Dedifferentiated amniotic fluid mesenchymal stem cell (primary cell): ENCODE results near the gene ZMYND8.
"Not testable (repeated sequence)": the region's sequence is repeated elsewhere in the genome, so short reads cannot be mapped to it uniquely, and the experiment has no call there.

Experiments used
- DNase-seq: peaks from one replicate; pipeline ENCODE4 v3.0.0-alpha.2; 2016; ENCODE audit errors: extremely low spot score

Gene ZMYND8

GRCh38 chr20:47356526-47357295 is at the start of gene ZMYND8:
TSS of gene ZMYND8 (minus strand) at chr20:47356699. CDS start at chr20:47356670, 29 bp downstream.
- DNase-seq: peak; percentile 80

GRCh38 chr20:47405775-47406325 is 49.4 kb upstream of the ZMYND8 start:
- DNase-seq: no peak

GRCh38 chr20:47400685-47401084 is 44.2 kb upstream of the ZMYND8 start:
- no peak for DNase-seq

DNA sequence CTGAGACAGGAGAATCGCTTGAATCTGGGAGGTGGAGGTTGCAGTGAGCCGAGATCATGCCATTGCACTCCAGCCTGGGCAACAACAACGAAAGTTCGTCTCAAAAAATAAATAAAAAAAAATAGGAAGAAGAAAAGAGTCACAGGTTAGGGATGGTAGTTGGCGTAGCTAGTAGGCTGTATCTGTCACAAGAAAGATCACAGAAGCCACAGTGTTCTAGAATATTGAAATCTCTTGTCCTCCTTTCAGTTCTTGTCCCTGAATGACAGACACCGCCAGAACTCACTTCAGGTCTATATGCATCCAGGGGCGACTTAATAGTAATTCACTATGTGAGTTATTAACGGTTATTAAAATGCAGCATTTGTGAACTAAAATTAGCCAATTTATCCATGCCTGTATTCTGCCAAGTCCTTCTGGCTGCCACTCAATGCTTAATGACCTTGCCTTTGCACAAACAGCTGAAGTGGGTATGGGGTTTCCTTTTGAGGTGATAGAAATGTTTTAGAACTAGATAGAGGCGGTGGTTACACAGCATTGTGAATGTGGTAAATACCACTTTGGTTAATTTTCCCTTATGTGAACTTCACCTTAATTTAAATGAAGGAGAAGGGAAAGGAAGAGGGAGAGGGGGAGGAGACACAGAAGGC is 41.3 kb upstream of the ZMYND8 start:
- DNase-seq: no peak

DNA sequence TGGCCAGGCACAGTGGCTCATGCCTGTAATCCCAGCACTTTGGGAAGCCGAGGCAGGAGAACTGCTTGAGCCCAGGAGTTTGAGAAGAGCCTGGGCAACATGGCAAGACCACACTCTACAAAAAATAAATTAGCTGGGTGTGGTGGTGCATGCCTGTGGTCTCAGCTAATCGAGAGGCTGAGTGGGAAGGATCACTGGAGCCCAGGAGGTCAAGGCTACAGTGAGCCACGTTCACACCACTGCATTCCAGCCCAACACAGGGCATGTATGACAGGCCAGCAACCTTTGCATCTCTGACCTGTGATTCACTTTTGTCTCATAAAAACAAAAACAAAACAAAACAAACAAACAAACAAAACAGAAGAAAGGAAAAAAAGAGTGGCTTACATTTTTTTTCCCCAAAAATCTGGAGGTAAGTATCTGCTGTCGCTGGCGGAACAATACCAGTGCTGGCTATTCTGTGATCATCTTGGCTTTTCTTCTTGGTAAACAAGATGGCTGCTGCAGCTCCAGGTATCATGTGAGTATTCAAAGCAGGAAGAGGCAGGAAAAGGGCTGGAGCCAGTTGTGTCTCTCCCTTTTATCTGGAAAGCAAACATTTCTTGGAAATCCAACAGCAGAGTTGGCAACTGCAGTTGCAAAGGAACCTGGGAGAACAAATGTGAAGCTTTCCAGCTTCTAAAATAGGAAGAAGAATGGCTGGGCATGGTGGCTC is 40.4 kb upstream of the ZMYND8 start:
- DNase-seq: no peak

DNA sequence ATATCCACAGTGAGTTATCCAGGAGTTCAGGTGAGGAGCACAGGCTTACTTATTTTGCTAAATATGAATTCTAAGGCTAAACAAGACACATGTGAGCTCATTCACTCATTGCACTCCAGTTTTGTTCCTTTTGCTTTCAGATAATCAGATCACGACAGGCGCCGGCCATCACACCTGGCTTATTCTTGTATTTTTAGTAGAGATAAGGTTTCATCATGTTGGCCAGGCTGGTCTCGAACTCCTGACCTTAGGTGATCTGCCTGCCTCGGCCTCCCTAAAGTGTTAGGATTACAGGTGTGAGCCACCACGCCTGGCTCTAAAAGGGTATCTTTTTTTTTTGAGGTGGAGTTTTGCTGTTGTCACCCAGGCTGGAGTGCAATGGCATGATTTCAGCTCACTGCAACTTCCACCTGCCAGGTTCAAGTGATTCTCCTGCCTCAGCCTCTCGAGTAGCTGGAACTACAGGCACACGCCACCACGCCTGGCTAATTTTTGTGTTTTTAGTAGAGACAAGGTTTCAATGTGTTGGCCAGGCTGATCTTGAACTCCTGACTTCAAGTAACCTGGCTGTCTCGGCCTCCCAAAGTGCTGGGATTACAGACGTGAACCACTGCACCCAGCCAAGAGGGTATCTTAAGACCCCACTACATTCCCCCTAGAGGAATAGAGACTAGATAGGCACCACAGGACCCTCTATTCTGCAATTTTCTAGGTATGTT is 37.5 kb upstream of the ZMYND8 start:
- not testable (repeated sequence) for DNase-seq

DNA sequence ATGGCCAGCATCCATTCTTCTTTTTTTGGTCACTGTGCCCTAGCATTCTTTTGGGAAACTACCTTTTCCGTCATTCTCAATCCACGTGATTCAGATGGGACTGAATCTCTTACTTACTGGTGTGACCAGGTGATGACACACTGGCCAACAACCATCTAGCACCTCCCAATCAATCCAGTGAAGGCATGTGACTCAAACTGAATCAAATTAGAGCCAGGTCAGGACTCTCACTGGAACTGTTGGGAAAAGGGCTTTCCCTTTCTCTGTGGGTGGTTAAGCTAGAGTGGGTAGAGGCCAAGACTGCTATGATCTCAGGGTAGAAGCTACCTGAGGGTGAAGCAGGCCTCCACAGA is 36.2 kb upstream of the ZMYND8 start:
- DNase-seq: no peak

DNA sequence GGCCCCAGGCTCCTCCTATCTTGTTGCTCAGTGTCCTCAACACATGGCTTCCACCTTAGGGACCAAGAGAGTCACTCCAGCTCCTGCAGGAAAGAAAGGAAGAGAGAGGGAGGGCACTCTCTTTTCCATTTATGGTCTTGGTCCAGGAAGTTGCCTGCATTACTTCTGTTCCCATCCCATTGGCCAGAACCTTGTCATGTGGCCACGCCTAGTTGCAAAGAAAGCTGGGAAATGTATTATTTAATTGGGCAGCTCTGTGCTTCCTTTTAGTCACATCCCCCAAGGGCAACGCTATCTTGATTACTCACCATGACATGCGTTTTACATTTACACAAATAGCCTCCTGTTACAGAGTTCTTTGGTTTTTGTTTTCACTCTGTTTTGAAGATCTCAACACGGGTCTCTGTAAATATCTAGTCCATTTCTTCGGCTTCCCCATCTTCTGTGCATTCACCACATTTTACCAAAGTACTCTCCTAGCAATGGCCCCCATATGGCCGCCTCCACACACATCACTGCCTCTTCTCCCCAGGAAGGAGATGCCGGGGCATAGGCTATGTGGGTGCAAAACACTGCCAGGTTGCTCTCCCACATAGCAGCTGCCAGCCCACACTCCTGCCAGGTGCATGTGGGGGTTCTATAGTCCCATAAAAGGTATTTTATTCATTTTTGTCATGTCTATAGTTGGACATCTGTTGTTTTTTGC is 35.7 kb upstream of the ZMYND8 start:
- peak; percentile 94 for DNase-seq

DNA sequence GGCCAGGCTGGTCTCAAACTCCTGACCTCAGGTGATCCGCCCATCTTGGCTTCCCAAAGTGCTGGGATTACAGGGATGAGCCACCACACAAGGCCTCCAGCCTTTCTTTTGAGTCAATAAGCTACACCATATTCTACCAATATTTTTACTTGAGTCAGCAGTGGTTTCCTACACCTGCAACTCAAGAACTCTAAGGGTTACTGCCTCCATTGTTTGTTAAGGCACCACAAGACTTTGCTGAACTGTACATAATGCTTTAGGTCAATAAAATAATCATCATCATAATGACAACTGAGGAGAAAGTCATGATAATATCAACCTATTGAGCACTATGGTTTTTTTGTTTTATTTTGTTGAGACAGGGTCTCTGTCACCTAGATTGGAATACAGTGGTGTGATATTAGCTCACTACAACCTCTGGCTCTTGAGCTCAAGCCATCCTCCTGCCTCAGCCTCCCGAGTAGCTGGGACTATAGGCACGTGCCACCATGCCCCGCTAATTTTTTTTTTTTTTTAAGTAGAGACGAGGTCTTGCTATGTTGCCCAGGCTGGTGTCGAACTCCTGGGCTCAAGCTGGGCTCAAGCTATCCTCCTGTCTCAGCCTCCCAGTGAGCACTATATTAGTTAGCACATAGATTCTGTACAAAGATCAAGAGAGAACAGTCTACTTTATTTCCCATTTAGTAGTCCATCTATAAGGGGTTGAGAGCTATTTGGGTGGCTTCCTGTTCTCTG is 34.9 kb upstream of the ZMYND8 start:
- DNase-seq: no peak

DNA sequence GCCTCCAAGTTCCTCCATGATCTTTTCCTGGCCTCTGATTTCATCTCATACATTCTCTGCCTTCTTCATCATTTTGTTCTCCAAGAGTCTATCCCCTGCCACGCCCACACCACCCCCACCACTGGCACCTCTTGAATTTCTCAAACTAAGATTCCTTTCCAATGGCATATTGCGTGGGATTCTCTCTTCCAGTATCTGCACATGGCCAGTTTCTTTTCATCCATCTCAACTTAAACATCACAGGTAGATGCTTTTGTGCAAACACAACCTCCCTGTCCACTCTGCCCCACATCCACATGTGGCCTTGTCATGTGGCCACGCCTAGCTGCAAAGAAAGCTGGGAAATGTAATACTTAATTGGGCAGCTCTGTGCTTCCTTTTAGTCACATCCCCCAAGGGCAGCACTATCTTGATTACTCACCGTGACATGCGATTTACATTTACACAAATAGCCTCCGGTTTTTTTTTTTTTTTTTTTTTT is 33.4 kb upstream of the ZMYND8 start:
- peak; percentile 62 for DNase-seq

DNA sequence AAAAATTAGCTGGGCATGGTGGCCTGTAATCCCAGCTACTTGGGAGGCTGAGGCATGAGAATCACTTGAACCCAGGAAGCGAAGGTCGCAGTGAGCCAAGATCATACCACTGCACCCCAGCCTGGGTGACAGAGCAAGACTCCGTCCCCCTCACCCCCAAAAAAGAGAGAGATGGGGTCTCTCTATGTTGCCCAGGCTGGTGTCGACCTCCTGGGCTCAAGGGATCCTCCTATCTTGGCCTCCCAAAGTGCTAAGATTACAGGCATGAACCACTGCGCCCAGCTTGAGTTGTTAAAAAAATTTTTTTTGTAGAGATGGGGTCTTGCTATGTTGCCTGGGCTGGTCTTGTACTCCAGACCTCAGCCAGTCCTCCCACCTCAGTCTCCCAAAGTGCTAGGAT is 29.5 kb upstream of the ZMYND8 start:
- DNase-seq: not testable (repeated sequence)

DNA sequence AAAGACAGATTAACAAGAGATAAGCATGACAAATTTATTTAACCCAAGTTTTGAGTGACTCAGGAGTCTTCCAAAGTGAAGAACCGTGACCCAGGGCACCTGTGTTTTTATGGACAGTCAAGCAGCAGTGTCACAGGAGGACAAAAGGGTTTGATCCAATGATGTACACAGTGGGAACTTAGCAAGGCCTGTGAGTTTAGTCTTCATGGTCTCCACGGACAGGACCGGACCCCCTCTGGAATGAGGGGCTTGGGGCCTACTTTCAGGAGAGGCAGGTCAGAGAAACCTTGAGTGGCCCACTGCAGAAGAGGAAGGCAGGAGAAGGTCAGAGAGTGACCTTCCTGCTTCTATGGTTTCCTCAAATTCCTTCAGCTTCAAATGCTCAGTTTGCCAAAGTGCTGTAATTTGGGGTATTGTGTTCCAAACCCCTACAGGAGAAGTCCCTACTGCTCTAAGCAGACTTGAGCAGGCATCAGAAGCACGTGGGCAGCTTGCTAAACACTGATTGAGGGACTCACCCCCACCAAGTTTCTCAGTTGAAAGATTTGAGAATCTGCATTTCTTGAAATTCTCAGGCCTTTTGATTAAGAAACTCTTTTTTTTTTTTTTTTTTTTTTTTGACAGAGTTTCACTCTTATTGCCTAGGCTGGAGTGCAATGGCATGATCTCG is 26.4 kb upstream of the ZMYND8 start:
- DNase-seq: no peak

- DNase-seq: no peak
These were observed 24.0 kb upstream of the ZMYND8 start for GRCh38 chr20:47380481-47380880.

- no peak for DNase-seq
These were observed 23.1 kb upstream of the ZMYND8 start for GRCh38 chr20:47379433-47380150.

GRCh38 chr20:47377122-47377722 is 20.7 kb upstream of the ZMYND8 start:
- DNase-seq: no peak

DNA sequence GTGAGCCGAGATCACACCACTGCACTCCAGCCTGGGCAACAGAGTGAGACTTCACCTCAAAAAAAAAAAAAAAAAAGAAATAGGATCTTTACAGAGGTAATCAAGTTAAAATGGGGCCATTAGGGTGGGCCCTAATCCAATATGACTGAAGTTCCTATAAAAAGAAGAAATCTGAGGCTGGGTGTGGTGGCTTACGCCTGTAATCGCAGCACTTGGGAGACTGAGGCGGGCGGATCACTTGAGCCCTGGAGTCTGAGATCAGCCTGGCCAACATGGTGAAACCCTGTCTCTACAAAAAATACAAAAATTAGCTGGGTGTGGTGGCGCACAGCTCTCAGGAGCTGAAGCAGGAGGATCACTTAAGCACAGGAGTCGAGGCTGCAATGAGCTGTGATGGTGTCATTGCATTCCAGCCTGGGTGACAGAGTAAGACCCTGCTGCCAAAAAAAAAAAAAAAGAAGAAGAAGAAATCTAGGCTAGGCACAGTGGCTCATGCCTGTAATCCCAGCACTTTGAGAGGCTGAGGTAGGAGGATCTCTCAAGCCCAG is 19.7 kb upstream of the ZMYND8 start:
- not testable (repeated sequence) for DNase-seq

- not testable (repeated sequence) for DNase-seq
These were observed 17.6 kb upstream of the ZMYND8 start for GRCh38 chr20:47374121-47374520.

DNA sequence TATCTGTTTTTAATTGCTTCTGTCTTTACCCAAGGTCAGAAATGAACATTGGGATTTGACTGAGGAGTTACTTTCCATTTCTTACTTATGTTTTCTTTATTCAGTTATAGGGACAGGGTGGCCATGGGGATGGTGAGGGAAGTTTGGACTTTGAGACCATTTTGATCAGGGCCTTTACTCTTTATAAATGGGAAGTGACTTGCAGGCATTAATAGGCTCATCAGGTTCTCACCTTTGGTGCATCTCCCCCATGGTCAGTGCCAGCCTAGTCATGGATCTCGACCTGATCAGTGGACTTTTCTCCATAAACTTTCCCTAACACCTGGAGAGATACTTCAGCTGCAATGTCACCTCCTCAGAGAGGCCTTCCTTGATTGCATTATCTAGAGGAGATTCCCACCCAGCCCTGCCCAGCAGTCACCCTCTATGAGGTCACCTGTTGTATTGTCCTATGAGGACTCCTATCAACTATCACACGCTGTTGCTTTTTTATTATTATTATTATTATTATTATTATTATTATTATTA is 16.8 kb upstream of the ZMYND8 start:
- DNase-seq: no peak
